KMS-11 (cell line): Measurements from ENCODE around the gene RAET1L.
A peak's percentile ranks its signal among the peaks of the same experiment; 100 is the strongest.
"Not testable (repeated sequence)": the region's sequence is repeated elsewhere in the genome, so short reads cannot be mapped to it uniquely, and the experiment has no call there.

Experiments used
- H2AFZ ChIP-seq: fragments of 200-600 bp; sonication (generic); 2 replicates; pipeline ENCODE4 v1.6.1; 2016; ENCODE audit warnings: antibody characterized with exemption, mixed run types, low read depth
- H3K27ac ChIP-seq: fragments of 200-600 bp; sonication (generic); 2 replicates; pipeline ENCODE4 v1.6.1; 2016; ENCODE audit warnings: mild to moderate bottlenecking, mixed run types
- H3K27me3 ChIP-seq: fragments of 200-600 bp; sonication (generic); 2 replicates; pipeline ENCODE4 v1.6.1; 2017; ENCODE audit warnings: mild to moderate bottlenecking, low read depth, mixed run types, moderate library complexity; ENCODE audit not compliant: insufficient read depth
- H3K36me3 ChIP-seq: fragments of 200-600 bp; sonication (generic); 2 replicates; pipeline ENCODE4 v1.6.1; 2017; ENCODE audit warnings: mild to moderate bottlenecking, mixed run types; ENCODE audit not compliant: insufficient read depth
- H3K4me1 ChIP-seq: fragments of 200-600 bp; sonication (generic); 2 replicates; pipeline ENCODE4 v1.6.1; 2016; ENCODE audit warnings: mild to moderate bottlenecking, low read depth, mixed run types; ENCODE audit not compliant: poor library complexity, severe bottlenecking
- H3K4me2 ChIP-seq: fragments of 200-600 bp; sonication (generic); 2 replicates; pipeline ENCODE4 v1.7.0; 2016; ENCODE audit warnings: mild to moderate bottlenecking, mixed run types
- H3K4me3 ChIP-seq: fragments of 200-600 bp; sonication (generic); IDR thresholded peaks from 2 replicates; pipeline ENCODE4 v1.6.1; 2017; ENCODE audit warnings: low read depth, low read length, mixed read lengths; ENCODE audit not compliant: insufficient read depth
- H3K79me2 ChIP-seq: fragments of 200-600 bp; sonication (generic); 2 replicates; pipeline ENCODE4 v1.6.1; 2016; ENCODE audit warnings: low read depth, mixed run types; ENCODE audit not compliant: insufficient read depth
- H3K9ac ChIP-seq: fragments of 200-600 bp; sonication (generic); 2 replicates; pipeline ENCODE4 v1.6.1; 2016; ENCODE audit warnings: mild to moderate bottlenecking, mixed run types
- H4K20me1 ChIP-seq: fragments of 200-600 bp; sonication (generic); 2 replicates; pipeline ENCODE4 v1.6.1; 2016; ENCODE audit warnings: mild to moderate bottlenecking, mixed run types; ENCODE audit not compliant: insufficient read depth
- CTCF ChIP-seq: fragments of 200-600 bp; sonication (generic); conservative IDR thresholded peaks from 2 replicates; pipeline ENCODE4 v1.6.1; 2017; ENCODE audit warnings: low read depth, mild to moderate bottlenecking, antibody characterized with exemption, low read length, moderate library complexity, mixed read lengths

Gene RAET1L

GRCh38 chr6:150016324-150017185 is 8.8 kb downstream of the RAET1L start:
- H4K20me1 ChIP-seq = no peaks in the 10 kb centered on the region
- TF ChIP-seq CTCF = peak; percentile 75
- H3K27me3 ChIP-seq = peaks cover 41% of the 10 kb centered on the region
- no peak overlapping the region for H3K27ac ChIP-seq
- H3K79me2 ChIP-seq = no peaks in the 10 kb centered on the region
- H3K9ac ChIP-seq = no peak overlapping the region
- no peak overlapping the region for H3K4me2 ChIP-seq
- H3K36me3 ChIP-seq = no peaks in the 10 kb centered on the region
- H3K4me1 ChIP-seq = no peaks in the 10 kb centered on the region
- H3K4me3 ChIP-seq = no peak overlapping the region
- H2AFZ ChIP-seq = no peak overlapping the region

GRCh38 chr6:150015281-150016001 is 9.9 kb downstream of the RAET1L start:
- not testable (repeated sequence) for H3K4me1 ChIP-seq, H3K4me2 ChIP-seq, H3K4me3 ChIP-seq, H3K79me2 ChIP-seq, H3K36me3 ChIP-seq, H3K27ac ChIP-seq, H3K9ac ChIP-seq, H2AFZ ChIP-seq, H4K20me1 ChIP-seq
- peaks cover 49% of the 10 kb centered on the region for H3K27me3 ChIP-seq

GRCh38 chr6:150014623-150015280 is 10.6 kb downstream of the RAET1L start:
- H3K27me3 ChIP-seq = peaks cover 56% of the 10 kb centered on the region

GRCh38 chr6:150013785-150014622 is 11.3 kb downstream of the RAET1L start:
- not testable (repeated sequence) for H2AFZ ChIP-seq, H3K36me3 ChIP-seq, H3K27ac ChIP-seq, H3K4me3 ChIP-seq, H3K4me2 ChIP-seq, H3K9ac ChIP-seq, H3K79me2 ChIP-seq, H4K20me1 ChIP-seq, H3K4me1 ChIP-seq
- H3K27me3 ChIP-seq = peaks cover 63% of the 10 kb centered on the region

More at GRCh38 chr6:150014623-150015280, 10.6 kb downstream of the RAET1L start:
- H3K4me1 ChIP-seq, H2AFZ ChIP-seq, H3K79me2 ChIP-seq, H3K4me2 ChIP-seq, H3K36me3 ChIP-seq, H3K9ac ChIP-seq, H4K20me1 ChIP-seq, H3K4me3 ChIP-seq, H3K27ac ChIP-seq: not testable (repeated sequence)

- not testable (repeated sequence) for H3K79me2 ChIP-seq, H3K4me3 ChIP-seq, H4K20me1 ChIP-seq, H3K9ac ChIP-seq, H2AFZ ChIP-seq, H3K4me1 ChIP-seq, H3K4me2 ChIP-seq, H3K36me3 ChIP-seq, H3K27ac ChIP-seq
- peaks cover 70% of the 10 kb centered on the region for H3K27me3 ChIP-seq
Measured at GRCh38 chr6:150012846-150013784, 12.2 kb downstream of the RAET1L start.
